K562 (cell line): ENCODE measurements around the gene COL5A3. TPM values are rescaled to one million over a fixed set of nuclear protein-coding genes. Genes with fewer than 3 reads are reported as not detected.

Experiments
- ATAC-seq: fragments of 200-7000 bp; cut with Tn5 transposase; 3 replicates; pipeline ENCODE4 v1.9.1; 2020; ENCODE audit warnings: moderate library complexity
- BruUV-seq: library from RNA; stranded (reverse); fragments of 400-500 nt; replicated peaks from 2 replicates; lab custom pipeline; 2021; lab: Mats Ljungman, UMichigan
- CTCF ChIA-PET: fragments of 300-600 bp; formaldehyde crosslinking; extraction: SDS; loops from one replicate; lab custom pipeline; 2021; ENCODE audit warnings: low intra/inter-chr PET ratio; lab: Yijun Ruan, JAX
- POLR2A ChIA-PET: fragments of 300-600, 350-650 bp; sonication (Branson Sonifier 250); formaldehyde crosslinking; extraction: SDS; loops from one replicate; lab custom pipeline; 2021; ENCODE audit warnings: antibody characterized with exemption, inconsistent platforms; lab: Yijun Ruan, JAX
- DNase-seq, 4 experiments: peaks; one replicate each; pipeline versions ENCODE4 v3.0.0 to v3.0.0-alpha.2; 2011 to 2018; ENCODE audit warnings: low spot score in 3 of 4, mixed read lengths in 3 of 4; ENCODE audit errors: extremely low read depth in 1 of 4
- FAIRE-seq: peaks from 2 replicates; lab custom pipeline; 2011; peaks lifted over from hg19 to GRCh38; lab: Jason Lieb, UNC
- H2AFZ ChIP-seq: 2 replicates; pipeline ENCODE4 v1.6.0; 2011; ENCODE audit warnings: low read depth, low read length, control low read depth, inconsistent platforms
- H3K27ac ChIP-seq: fragments of 200-600 bp; 3 replicates; pipeline ENCODE4 v1.8.0; 2011; ENCODE audit warnings: low read depth, mild to moderate bottlenecking, control low read depth, inconsistent platforms, low read length, moderate library complexity, mixed read lengths; ENCODE audit errors: extremely low read depth
- H3K27me3 ChIP-seq, 2 experiments: fragments of 300-600 bp in 1 of 2; 2 replicates in 1 of 2; 3 replicates in 1 of 2; pipeline versions ENCODE4 v1.6.0 to v1.8.0; 2011; ENCODE audit warnings: inconsistent platforms in 2 of 2, low read length in 2 of 2, mild to moderate bottlenecking in 1 of 2, mixed read lengths in 1 of 2, moderate library complexity in 1 of 2; ENCODE audit not compliant: control insufficient read depth in 2 of 2, insufficient read depth in 2 of 2
- H3K36me3 ChIP-seq: fragments of 300-600 bp; 3 replicates; pipeline ENCODE4 v1.8.0; 2011; ENCODE audit warnings: mild to moderate bottlenecking, low read length, inconsistent platforms; ENCODE audit not compliant: control insufficient read depth, insufficient read depth
- H3K4me1 ChIP-seq, 2 experiments: fragments of 200-600 bp in 1 of 2; replicated peaks in 1 of 2; 2 replicates in 1 of 2; 3 replicates in 1 of 2; pipeline versions ENCODE4 v1.5.1 to v1.8.0; 2011; ENCODE audit warnings: inconsistent platforms in 2 of 2, low read length in 2 of 2, mild to moderate bottlenecking in 1 of 2, mixed read lengths in 1 of 2, moderate library complexity in 1 of 2; ENCODE audit not compliant: control insufficient read depth in 2 of 2, insufficient read depth in 2 of 2
- H3K4me2 ChIP-seq: 2 replicates; pipeline ENCODE4 v1.6.1; 2011; ENCODE audit warnings: low read length, control low read depth, inconsistent platforms, mixed read lengths; ENCODE audit not compliant: insufficient read depth
- H3K4me3 ChIP-seq: fragments of 200-600 bp; sonication (generic), shearing (Covaris generic); 2 replicates; pipeline ENCODE4 v1.5.1; 2016; ENCODE audit warnings: control low read depth, inconsistent platforms
- H3K79me2 ChIP-seq: fragments of 200-600 bp; 3 replicates; pipeline ENCODE4 v1.8.0; 2011; ENCODE audit warnings: low read length, inconsistent platforms; ENCODE audit not compliant: control insufficient read depth, insufficient read depth
- H3K9ac ChIP-seq, 2 experiments: 2 replicates each; pipeline versions ENCODE4 v1.6.0 to v1.6.1; 2011; ENCODE audit warnings: low read depth in 2 of 2, low read length in 2 of 2, control low read depth in 1 of 2, inconsistent platforms in 1 of 2, mild to moderate bottlenecking in 1 of 2, mixed read lengths in 1 of 2; ENCODE audit not compliant: insufficient read depth in 1 of 2
- H3K9me1 ChIP-seq: one replicate; pipeline ENCODE4 v1.6.0; 2011; ENCODE audit warnings: inconsistent platforms, mild to moderate bottlenecking, low read length, moderate library complexity; ENCODE audit not compliant: control insufficient read depth, insufficient read depth
- H3K9me3 ChIP-seq: replicated peaks from 2 replicates; pipeline ENCODE4 v1.5.1; 2011; ENCODE audit warnings: low read depth, low read length, inconsistent platforms; ENCODE audit not compliant: control insufficient read depth, insufficient read depth
- H4K20me1 ChIP-seq: replicated peaks from 2 replicates; pipeline ENCODE4 v1.6.1; 2011; ENCODE audit warnings: low read length, inconsistent platforms, mixed read lengths; ENCODE audit not compliant: control insufficient read depth, insufficient read depth
- DLX4 ChIP-seq: fragments of 250-450 bp; sonication (Bioruptor Pico); IDR thresholded peaks from 2 replicates; pipeline ENCODE4 v1.6.1; 2021; ENCODE audit warnings: mild to moderate bottlenecking
- HMG20A ChIP-seq: fragments of 450-650 bp; formaldehyde crosslinking; conservative IDR thresholded peaks from 2 replicates; pipeline ENCODE4 v1.4.0; 2020; ENCODE audit warnings: mild to moderate bottlenecking, mixed read lengths
- NR2C1 ChIP-seq, 2 experiments: fragments of 450-650 bp; IDR thresholded peaks; 2 replicates each; pipeline ENCODE4 v1.6.1; 2017; ENCODE audit warnings: mild to moderate bottlenecking in 2 of 2, antibody characterized with exemption in 1 of 2, inconsistent platforms in 1 of 2, missing compliant biosample characterization in 1 of 2, missing genetic modification characterization in 1 of 2
- NUFIP1 ChIP-seq: fragments of 450-650 bp; IDR thresholded peaks from 2 replicates; pipeline ENCODE4 v1.6.1; 2018; ENCODE audit not compliant: partially characterized antibody
- PYGO2 ChIP-seq: fragments of 450-650 bp; IDR thresholded peaks from 2 replicates; pipeline ENCODE4 v1.6.1; 2016; ENCODE audit warnings: mild to moderate bottlenecking, missing genetic modification characterization, moderate library complexity, missing compliant biosample characterization
- RFX7 ChIP-seq: fragments of 250-450 bp; sonication (Bioruptor Pico); IDR thresholded peaks from 2 replicates; pipeline ENCODE4 v1.5.1; 2021; ENCODE audit warnings: mild to moderate bottlenecking
- SMAD1 ChIP-seq: fragments of 150-350 bp; IDR thresholded peaks from 2 replicates; pipeline ENCODE4 v1.6.1; 2014; ENCODE audit warnings: low read length, low read depth; ENCODE audit not compliant: partially characterized antibody
- SNIP1 ChIP-seq: fragments of 450-650 bp; IDR thresholded peaks from 2 replicates; pipeline ENCODE4 v1.7.1; 2017; ENCODE audit warnings: low read depth, mild to moderate bottlenecking
- TARDBP ChIP-seq: fragments of 450-650 bp; IDR thresholded peaks from 2 replicates; pipeline ENCODE4 v1.6.1; 2016
- ZBTB8A ChIP-seq: fragments of 450-650 bp; IDR thresholded peaks from 2 replicates; pipeline ENCODE4 v1.6.1; 2018; ENCODE audit warnings: mild to moderate bottlenecking, moderate library complexity; ENCODE audit not compliant: partially characterized antibody
- ZNF134 ChIP-seq: fragments of 250-450 bp; sonication (Bioruptor Pico); conservative IDR thresholded peaks from 2 replicates; pipeline ENCODE4 v1.4.0; 2020
- ZNF717 ChIP-seq: fragments of 250-450 bp; sonication (Bioruptor Pico); IDR thresholded peaks from 2 replicates; pipeline ENCODE4 v1.5.0; 2021
- WGBS: fragments of 100-300 bp; shearing (Covaris generic); methylation state at CpG from one replicate; pipeline ENCODE4 v1.1.6; 2016; ENCODE audit warnings: low coverage, mixed read lengths; ENCODE audit not compliant: insufficient coverage; ENCODE audit errors: missing lambda C conversion rate; 5-methylcytosine and 5-hydroxymethylcytosine counted together
- in situ Hi-C: fragments of 300-500 bp; cut with MboI; formaldehyde crosslinking; loops from 4 replicates; pipeline ENCODE4 v1.15.0; 2018; ENCODE audit warnings: inconsistent platforms, mixed read lengths
- intact Hi-C: fragments of 100-400 bp; cut with micrococcal nuclease; formaldehyde crosslinking; loops from 2 replicates; pipeline ENCODE4 v1.14.2; 2022
- polyA plus RNA-seq, 8 experiments: library from polyadenylated mRNA; depleted of rRNA in 4 of 8; stranded (reverse) in 5 of 8; unstranded in 3 of 8; fragments of >200 nt; fragmentation: Nextera tagmentation in 2 of 8; fragmentation: Illumina TruSeq in 1 of 8; extraction: Ambion mirVana in 2 of 8; extraction: Trizol in 1 of 8; gene quantifications; 2 replicates each; pipeline versions ENCODE4 v1.2.1 to v1.2.3, GENCODE V29; 2011 to 2014; ENCODE audit warnings: inconsistent platforms in 1 of 8, missing spikeins in 1 of 8
- total RNA-seq, 7 experiments: library from RNA; depleted of rRNA in 6 of 7; stranded (reverse); fragments of >200 nt in 6 of 7; fragmentation: Illumina TruSeq in 2 of 7; extraction: Trizol in 2 of 7; gene quantifications; 2 replicates each; pipeline versions ENCODE4 v1.2.1 to v1.2.3, GENCODE V29; 2011 to 2021; ENCODE audit warnings: low replicate concordance in 1 of 7
- TF ChIP-seq, protein P1 (sequence below), 3 experiments: fragments of 200-800 bp in 1 of 3; fragments of 250-450 bp in 1 of 3; fragments of 450-650 bp in 1 of 3; sonication (Bioruptor Pico) in 1 of 3; sonication (Bioruptor generic) in 1 of 3; formaldehyde crosslinking in 1 of 3; IDR thresholded peaks; 2 replicates each; pipeline versions ENCODE4 v1.6.1 to v1.8.0; 2016 to 2022; ENCODE audit warnings: mild to moderate bottlenecking in 2 of 3, missing genetic modification characterization in 2 of 3, missing compliant biosample characterization in 1 of 3, moderate library complexity in 1 of 3
- TF ChIP-seq, protein P2 (sequence below): fragments of 250-450 bp; sonication (Bioruptor Pico); IDR thresholded peaks from 2 replicates; pipeline ENCODE4 v1.5.0; 2021; ENCODE audit warnings: mild to moderate bottlenecking, borderline replicate concordance
- TF ChIP-seq, protein P3 (sequence below): sonication (generic); formaldehyde crosslinking; IDR thresholded peaks from 2 replicates; pipeline ENCODE4 v1.8.1; 2023; ENCODE audit warnings: mild to moderate bottlenecking, missing genetic modification reagents

Gene COL5A3
- total and polyA plus RNA-seq, 9 of the 15 experiments (the other 6 are each of a cell fraction or from before 2014, with no cell fraction given), result 0.01 to 0.02 TPM; not detected in 7

GRCh38 chr19:9996541-9996940, 13.8 kb downstream of the COL5A3 start:
- H3K27ac ChIP-seq, result no peak overlapping the region
- in situ Hi-C loops, result no loop called here
- ChIA-PET POLR2A (no interaction called here), CTCF (no interaction called here)
- H3K4me2 ChIP-seq, result no peak overlapping the region
- FAIRE-seq, result no peak
- no peaks in the 10 kb centered on the region for H3K36me3 ChIP-seq
- ATAC-seq, result no peak
- H3K4me3 ChIP-seq, result no peak overlapping the region
- no peaks in the 10 kb centered on the region for H3K4me1 ChIP-seq
- no peak for DNase-seq
- BruUV-seq, result no TSS peak
- no peaks in the 10 kb centered on the region for H4K20me1 ChIP-seq
- peaks cover 5 to 7% of the 10 kb centered on the region in 2 experiments; a peak in 3 of 5 replicates for H3K27me3 ChIP-seq
- no peak overlapping the region for H2AFZ ChIP-seq
- no peaks in the 10 kb centered on the region for H3K9me3 ChIP-seq
- intact Hi-C loops, result no loop called here
- H3K9me1 ChIP-seq, result no peaks in the 10 kb centered on the region
- H3K79me2 ChIP-seq, result no peaks in the 10 kb centered on the region
- WGBS, result 0% methylated on average over 4 of the region's 5 CpGs
- no peak overlapping the region for H3K9ac ChIP-seq
- no peak for TF ChIP-seq NUFIP1
- TF ChIP-seq, protein P1, sequence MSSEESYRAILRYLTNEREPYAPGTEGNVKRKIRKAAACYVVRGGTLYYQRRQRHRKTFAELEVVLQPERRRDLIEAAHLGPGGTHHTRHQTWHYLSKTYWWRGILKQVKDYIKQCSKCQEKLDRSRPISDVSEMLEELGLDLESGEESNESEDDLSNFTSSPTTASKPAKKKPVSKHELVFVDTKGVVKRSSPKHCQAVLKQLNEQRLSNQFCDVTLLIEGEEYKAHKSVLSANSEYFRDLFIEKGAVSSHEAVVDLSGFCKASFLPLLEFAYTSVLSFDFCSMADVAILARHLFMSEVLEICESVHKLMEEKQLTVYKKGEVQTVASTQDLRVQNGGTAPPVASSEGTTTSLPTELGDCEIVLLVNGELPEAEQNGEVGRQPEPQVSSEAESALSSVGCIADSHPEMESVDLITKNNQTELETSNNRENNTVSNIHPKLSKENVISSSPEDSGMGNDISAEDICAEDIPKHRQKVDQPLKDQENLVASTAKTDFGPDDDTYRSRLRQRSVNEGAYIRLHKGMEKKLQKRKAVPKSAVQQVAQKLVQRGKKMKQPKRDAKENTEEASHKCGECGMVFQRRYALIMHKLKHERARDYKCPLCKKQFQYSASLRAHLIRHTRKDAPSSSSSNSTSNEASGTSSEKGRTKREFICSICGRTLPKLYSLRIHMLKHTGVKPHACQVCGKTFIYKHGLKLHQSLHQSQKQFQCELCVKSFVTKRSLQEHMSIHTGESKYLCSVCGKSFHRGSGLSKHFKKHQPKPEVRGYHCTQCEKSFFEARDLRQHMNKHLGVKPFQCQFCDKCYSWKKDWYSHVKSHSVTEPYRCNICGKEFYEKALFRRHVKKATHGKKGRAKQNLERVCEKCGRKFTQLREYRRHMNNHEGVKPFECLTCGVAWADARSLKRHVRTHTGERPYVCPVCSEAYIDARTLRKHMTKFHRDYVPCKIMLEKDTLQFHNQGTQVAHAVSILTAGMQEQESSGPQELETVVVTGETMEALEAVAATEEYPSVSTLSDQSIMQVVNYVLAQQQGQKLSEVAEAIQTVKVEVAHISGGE (CRISPR knock-in tag; IDR thresholded peaks at IDR 0.05), result no peak
- TF ChIP-seq, protein P2, sequence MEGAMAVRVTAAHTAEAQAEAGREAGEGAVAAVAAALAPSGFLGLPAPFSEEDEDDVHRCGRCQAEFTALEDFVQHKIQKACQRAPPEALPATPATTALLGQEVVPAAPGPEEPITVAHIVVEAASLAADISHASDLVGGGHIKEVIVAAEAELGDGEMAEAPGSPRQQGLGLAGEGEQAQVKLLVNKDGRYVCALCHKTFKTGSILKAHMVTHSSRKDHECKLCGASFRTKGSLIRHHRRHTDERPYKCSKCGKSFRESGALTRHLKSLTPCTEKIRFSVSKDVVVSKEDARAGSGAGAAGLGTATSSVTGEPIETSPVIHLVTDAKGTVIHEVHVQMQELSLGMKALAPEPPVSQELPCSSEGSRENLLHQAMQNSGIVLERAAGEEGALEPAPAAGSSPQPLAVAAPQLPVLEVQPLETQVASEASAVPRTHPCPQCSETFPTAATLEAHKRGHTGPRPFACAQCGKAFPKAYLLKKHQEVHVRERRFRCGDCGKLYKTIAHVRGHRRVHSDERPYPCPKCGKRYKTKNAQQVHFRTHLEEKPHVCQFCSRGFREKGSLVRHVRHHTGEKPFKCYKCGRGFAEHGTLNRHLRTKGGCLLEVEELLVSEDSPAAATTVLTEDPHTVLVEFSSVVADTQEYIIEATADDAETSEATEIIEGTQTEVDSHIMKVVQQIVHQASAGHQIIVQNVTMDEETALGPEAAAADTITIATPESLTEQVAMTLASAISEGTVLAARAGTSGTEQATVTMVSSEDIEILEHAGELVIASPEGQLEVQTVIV (CRISPR knock-in tag), result no peak
- TF ChIP-seq ZNF717, result no peak
- TF ChIP-seq SNIP1, result no peak
- no peak for TF ChIP-seq PYGO2 (tag)
- TF ChIP-seq HMG20A (CRISPR knock-in tag), result no peak
- TF ChIP-seq RFX7 (CRISPR knock-in tag), result no peak
- TF ChIP-seq, protein P3, sequence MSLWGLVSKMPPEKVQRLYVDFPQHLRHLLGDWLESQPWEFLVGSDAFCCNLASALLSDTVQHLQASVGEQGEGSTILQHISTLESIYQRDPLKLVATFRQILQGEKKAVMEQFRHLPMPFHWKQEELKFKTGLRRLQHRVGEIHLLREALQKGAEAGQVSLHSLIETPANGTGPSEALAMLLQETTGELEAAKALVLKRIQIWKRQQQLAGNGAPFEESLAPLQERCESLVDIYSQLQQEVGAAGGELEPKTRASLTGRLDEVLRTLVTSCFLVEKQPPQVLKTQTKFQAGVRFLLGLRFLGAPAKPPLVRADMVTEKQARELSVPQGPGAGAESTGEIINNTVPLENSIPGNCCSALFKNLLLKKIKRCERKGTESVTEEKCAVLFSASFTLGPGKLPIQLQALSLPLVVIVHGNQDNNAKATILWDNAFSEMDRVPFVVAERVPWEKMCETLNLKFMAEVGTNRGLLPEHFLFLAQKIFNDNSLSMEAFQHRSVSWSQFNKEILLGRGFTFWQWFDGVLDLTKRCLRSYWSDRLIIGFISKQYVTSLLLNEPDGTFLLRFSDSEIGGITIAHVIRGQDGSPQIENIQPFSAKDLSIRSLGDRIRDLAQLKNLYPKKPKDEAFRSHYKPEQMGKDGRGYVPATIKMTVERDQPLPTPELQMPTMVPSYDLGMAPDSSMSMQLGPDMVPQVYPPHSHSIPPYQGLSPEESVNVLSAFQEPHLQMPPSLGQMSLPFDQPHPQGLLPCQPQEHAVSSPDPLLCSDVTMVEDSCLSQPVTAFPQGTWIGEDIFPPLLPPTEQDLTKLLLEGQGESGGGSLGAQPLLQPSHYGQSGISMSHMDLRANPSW (CRISPR knock-in tag), result no peak
- TF ChIP-seq ZNF134 (CRISPR knock-in tag), result no peak
- TF ChIP-seq TARDBP, result no peak
- TF ChIP-seq SMAD1, result no peak
- no peak for TF ChIP-seq NR2C1 (IDR thresholded peaks at IDR 0.05)
- no peak for TF ChIP-seq NR2C1 (tag; IDR thresholded peaks at IDR 0.05)
- TF ChIP-seq DLX4 (CRISPR knock-in tag), result no peak
- TF ChIP-seq ZBTB8A, result no peak
